GM19328 (cell line): ENCODE measurements around the gene FNIP2.
"Not testable (repeated sequence)": the region's sequence is repeated elsewhere in the genome, so short reads cannot be mapped to it uniquely, and the experiment has no call there.

ENCODE experiments used
- ATAC-seq: cut with Tn5 transposase; IDR thresholded peaks from one replicate; pipeline ENCODE4 v1.9.1; 2021; ENCODE audit warnings: mild to moderate bottlenecking, moderate library complexity; ENCODE audit not compliant: unreplicated experiment

FNIP2 gene

DNA sequence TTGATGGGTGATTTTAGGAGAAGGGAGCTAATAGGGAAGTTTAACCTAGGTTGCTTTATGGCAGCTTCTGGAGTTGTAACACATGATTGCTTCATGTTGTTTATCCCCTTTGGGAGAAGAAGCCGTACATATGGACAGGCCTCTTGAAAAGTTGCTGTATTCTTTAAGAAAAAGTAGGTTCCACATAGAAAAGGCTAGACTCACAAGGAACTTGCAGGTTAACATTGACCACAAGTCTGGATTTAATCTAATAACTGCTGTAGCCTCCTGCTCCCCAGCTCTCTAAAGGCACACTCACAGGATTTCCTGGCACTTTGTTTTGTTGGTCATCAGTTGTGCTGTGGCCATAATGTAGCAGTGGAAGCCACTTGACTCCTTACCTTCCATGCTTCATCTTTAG, 19.7 kb downstream of the FNIP2 start:
- no peak for ATAC-seq

DNA sequence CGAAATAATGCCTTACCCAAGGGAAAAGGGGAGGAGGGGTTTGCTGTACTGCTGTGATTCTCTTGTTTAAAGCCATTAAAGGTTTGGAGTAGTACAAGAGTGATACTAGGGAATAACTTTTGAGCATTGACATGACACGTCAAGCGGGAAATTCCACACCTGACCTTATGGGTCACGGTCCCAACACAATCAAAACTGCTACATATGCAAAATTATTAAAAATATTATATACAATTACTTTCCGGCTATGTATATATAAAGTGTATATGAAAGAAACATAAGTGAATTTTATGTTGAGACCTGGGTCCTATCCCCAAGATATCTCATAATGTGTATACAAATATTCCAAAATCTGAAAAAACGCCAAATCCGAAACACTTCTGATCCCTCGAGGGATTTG, 21.0 kb downstream of the FNIP2 start:
- no peak for ATAC-seq

DNA sequence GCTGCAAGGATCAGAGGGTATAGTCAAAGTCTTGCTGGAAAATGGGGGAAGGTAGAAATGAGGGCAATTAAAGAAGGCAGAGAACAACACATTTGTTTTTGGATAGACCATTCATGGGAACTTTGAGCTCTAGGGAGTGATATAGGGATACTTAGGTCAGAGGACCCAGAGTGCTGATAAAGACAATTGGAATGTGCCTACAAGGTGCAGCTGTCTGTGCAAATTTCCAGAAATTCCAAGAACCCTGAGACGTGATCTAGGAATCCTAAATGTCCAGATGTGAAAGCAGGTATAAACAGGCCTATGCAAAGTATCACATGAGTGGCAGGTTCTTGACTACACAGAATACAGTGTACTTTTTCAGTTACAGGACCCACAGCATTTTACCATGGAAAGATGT, 24.2 kb downstream of the FNIP2 start:
- ATAC-seq: no peak

DNA sequence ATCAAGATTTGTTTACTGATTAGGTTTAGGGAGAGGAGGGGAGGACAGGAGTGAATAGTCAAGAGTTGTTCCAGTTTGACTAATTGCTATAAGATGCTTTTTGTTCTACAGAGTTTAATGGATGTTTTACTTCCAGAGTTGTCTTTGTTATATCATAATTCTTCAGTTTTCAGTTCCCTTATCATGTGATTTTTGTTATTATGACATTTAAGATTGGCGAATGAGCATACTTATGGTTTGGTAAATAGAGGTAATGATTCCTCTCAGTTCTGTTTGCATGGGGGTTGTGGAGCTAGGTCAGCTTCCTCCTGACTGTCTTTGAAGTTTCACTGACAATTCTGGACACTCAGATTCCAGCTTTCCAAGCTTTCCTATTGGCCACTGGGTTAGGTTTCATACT, 24.6 kb downstream of the FNIP2 start:
- not testable (repeated sequence) for ATAC-seq

DNA sequence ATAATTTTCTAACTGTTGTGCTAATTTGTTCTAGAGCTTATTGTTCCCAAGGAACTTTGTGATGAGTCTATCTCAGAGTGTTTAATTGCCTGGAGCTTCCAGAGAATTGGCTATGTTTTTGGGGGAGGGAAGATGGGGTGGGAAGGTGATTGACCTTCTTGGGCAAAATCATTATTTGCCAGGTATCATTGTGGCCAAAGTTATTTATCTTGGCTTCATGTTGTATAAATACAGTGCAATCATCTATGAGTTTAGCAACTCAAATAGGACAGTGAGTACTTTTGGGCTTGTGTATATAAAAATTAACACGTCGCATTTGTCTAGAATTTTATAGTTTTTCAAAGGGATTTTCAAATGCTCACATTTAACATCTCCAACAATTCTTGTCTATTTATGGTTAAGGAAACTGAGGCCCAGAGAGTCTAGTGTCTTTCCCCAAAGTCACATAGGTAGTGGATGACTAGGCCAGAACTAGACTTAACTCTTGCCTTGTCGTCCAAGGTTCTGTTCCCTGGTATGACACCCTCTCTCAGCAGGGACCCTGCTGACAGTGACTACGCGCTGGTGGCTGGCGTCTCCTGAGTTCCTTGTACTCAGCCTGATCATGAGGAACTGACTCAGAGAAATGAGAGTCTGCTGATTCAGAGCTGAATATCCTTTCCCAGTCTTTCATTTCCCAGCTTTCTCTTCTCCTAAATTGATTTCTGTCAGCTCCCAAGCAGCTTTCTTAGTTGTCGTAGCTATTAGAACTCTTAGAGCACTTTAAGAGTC, 27.7 kb downstream of the FNIP2 start:
- ATAC-seq: no peak

DNA sequence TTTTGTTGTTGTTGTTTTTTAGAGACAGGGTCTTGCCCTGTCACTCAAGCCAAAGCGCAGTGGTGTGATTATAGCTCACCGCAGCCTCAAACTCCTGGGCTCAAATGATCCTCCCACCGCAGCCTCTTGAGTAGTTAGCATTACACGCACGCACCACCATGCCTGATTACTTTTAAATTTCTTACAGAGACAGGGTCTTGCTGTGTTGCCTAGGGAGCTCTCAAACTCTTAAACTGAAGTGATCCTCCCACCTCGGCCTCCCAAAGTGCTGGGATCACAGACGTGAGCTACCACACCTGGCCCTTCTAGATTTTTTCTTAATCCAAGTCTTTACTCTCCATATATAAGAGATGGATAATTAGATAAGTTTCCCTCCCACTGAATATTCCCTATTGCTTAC, 29.2 kb downstream of the FNIP2 start:
- no peak for ATAC-seq

DNA sequence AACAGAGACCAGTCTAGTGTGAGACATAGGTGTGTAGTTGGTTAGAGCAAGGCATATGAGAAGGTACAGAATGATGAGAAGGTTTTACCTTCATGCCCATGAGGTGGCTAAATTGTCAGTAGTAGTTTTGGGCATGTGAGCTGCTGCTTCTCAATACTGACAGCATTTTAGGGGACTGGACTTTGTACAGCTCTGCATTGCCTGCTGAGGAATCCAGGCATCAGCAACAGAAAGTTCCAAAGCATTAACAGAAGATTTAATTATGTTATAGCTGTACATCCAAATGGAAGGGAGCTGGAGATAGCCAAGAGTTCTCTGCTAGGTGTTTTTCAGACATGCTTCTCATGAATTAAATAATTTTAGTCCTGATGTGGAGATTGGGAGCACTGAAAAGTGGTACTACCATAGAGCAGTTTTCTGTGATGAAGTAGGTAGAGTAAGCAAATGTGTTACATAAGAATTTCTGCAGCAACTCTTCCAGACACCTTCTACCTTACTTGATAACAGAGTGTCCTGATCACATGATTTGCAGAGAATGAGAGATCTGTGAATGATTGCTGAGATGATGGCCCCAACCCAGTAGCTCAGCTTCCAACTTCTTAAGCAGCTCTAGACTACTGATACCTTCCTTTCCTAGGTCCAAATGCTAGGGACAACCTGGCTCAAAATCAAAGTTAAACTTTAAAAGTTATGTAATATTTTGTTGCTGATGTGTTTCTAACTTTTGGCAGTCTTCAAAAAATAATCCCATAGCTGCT, 30.4 kb downstream of the FNIP2 start:
- ATAC-seq: no peak

DNA sequence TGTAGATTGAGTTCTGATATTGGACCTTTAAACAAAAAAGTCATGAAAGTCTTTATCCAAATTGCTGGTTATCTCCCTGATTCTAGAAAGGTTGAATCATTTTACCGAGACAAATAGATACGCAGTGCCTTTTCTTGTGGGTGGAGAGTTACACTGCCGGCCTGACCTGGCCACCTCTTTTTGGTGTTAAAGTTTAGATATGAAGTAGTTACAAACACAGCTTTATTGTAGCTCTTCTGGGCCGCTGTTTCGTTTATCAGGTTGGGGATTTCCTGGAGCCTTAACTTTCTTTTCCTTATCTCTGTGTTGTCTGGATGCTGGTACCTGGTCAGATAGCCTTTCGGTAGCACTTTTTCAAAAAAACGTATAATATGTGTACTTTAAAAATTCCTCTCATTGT, 31.0 kb downstream of the FNIP2 start:
- no peak for ATAC-seq

DNA sequence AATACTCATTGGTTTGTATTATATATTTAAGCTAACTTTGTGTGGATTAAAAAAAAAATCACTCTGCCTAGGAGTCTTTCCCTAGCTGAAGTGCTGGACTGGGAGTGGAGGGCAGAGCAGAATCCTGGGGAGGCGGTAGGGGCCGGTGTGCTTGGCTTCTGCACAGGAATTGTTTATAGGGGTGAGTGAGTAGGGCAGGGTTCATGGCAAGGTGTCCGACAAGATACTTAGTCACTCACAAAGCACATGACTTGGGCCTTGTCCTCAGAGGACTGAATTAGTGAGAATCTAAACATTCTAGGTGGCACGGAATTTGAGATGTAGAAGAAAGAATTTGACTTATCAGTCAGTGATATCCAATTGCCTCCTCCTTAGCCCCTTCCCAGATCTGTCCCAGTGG, 32.2 kb downstream of the FNIP2 start:
- no peak for ATAC-seq

DNA sequence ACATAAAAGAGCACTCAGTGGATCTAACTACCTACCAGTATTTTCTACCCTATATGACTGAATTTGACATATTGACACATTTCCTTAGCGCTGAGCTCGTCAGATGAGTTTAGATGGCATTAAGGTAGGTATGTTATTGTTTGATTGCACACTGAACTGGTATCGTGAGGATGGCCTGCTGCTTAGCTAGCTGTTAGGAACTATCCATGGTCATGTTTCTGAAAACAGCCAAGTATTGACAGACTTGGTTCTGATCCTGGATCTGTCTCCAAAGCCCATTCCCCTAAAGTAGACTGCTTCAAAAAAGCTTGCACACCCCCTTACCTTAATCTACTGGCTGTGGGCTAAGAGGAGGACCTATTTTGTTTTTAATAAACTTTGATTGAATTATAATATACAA, 32.9 kb downstream of the FNIP2 start:
- ATAC-seq: no peak

DNA sequence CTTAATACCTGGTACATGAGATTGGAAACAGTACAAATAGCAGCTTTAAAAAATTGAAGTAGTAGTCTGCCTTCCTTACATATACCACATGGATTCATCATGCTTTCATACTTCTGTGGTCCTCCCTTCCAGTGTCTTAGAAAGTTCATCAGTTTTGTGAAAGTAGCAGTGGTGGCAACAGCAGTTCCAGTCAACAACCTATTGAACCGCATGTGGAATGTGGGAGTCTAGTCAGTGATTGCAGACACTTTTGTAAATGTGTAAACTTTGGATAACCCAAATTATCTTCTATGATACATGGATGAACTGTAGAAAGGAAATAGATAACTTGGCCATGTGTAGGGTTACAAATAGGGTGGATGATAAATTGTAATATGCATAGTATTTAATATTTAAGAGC, 34.1 kb downstream of the FNIP2 start:
- ATAC-seq: no peak

DNA sequence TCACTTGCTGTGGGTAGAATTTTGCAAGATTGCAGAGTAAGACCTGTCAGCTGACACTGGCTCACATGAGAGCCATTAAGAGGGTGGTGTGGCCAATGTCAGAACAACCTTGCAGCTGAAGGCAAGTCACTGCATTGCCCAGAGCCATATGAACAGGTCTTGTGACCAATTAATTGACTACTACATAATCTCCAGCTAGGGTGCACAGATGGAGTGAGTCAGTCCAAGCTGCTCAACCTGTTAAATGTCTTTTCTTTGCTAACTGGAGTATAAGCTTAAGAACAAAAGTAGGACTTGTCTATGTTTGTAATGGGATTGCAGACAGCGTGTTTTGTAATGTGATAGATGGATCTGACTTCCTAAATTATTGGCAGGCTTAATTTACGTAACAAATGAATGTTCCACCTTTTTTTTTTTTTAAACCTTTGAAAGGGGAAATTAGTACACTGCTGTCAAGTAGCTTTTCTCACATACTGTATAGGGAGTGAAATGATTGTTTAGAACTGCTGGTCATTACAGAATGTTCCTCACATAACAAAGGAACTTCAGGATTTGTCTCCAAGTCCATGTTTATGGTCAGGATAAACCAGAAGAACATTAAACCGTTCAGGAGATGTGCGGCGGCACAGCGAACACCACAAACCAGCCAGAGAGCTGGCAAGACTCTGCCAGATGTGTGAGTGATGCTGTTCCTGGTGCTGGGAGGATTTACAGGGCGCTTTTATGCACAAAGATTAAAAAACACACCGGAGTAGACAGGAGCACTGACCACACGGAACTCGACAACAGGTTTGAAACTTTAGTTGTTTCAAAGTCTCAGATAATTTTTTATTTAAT, 37.0 kb downstream of the FNIP2 start:
- no peak for ATAC-seq

DNA sequence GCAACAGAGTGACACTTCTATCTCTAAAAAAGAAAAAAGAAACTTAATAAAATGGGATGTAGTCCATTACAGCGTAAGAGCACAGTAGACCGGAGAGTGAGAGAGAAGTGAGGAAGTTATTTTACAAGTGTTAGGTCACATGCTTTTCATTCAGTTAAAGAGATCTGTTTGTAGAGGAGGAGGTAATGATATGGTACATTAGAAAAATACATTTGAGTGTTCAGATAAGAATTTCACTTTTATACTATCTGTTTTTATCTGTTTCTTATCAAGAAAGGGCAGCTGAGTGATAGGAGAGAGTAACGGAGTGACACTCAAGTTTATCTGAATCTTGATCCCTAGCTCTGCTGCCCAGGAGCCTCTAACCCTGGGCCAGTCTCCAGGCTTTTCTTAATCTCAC, 38.9 kb downstream of the FNIP2 start:
- no peak for ATAC-seq

DNA sequence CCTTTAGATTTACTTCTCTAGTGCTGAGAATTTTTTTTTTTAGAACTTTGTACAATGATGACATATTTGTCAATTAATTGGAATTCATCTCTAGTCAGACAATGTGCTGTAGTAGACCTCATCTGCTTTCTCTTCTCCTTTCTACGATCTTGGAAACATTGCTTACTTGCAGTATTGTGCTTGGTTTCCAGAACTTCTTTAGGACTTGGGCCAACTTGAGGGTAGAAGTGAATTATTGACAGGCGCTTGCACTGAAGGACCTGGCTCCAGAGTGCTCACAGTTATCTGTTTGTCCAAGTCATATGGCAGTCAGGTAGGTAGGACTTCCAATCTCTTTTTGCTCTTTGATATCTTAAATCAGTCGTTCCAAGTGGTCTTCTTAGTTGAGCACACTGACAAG, 39.6 kb downstream of the FNIP2 start:
- ATAC-seq: no peak

DNA sequence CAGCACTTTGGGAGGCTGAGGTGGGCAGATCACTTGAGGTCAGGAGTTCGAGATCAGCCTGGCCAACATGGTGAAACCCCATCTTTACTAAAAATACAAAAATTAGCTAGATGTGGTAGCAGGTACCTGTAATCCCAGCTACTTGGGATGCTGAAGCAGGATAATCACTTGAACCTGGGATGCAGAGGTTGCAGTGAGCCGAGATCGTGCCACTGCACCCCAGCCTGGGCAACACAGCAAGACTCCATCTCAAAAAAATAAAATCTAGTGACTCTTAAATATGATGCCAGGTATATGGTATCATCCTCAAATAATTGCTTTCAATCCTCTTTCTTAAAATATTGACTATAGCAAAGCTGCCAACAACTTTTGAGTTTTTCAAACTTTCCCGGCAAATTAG, 40.4 kb downstream of the FNIP2 start:
- not testable (repeated sequence) for ATAC-seq

DNA sequence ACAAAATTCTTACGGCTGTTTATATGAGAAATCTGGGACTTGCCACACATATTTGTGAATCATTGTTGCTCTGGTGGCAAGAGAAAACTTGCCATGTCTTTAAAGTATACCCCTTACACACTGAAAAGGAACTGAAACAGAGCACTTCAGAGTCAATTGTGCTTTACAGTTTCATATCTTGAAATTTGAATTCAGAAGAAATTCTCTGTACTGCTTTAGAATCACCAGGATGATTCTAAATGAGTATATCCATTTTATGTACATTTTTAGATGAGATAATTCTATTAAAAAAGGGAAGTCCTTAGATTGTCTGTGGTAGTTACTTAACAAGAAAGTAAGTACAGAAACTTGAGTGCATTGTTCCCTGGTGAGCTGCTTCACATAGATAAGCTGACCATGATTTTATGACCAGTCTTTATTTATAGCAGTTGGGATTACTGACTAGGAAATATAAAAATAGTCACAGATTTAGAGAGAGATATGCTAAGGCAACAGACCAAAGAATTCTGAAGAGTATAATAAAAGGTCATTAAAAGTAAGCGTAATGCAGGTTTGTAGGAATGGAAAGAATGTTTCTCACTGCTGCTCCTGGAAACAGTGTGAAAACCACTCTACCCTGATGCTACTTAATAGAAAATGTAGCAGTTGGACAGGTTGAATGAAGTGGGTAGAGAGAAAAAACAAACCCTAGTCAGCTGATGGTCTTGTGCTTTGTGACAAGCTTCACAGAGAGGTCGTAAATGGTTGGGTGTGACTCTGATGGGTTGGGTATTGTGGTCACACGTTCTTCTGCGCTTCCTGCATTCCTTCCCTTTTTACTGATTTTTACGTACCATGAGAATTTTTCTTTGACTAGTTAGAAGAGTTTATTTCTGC, 41.0 kb downstream of the FNIP2 start:
- peak; percentile 70 for ATAC-seq

DNA sequence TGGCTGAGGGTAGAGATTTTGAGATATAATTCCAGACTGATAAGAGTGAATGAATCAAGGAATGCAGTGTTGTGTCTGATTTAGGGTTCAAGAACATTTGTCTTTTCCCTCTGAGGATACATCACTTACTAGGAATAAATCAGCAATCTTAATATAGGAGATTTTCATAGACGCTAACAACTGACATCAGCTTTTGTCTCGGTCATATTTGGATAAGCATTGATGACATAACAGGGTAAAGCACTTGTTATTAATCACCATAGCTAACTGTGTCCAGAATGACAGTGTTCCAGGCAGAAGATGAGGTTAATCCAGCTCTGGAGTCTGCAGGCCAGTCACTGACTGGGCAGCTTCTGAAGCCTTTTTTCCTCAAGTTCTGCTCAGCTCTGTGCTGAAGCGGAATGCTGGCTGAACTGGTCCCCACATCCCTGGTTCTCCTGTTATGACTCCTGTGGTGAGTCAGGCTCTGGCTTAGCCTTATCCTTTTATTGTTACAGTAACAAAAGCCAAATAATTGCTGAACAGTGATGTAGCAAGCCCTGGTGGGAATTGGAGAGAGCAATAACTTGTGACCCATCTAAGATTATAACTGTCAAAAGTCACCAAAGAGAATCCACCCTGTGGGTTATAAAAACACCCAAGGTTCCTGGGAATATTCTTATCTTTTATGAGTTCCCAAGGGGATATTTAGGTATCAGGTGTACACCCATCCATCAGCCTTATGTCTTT, 41.8 kb downstream of the FNIP2 start:
- no peak for ATAC-seq

DNA sequence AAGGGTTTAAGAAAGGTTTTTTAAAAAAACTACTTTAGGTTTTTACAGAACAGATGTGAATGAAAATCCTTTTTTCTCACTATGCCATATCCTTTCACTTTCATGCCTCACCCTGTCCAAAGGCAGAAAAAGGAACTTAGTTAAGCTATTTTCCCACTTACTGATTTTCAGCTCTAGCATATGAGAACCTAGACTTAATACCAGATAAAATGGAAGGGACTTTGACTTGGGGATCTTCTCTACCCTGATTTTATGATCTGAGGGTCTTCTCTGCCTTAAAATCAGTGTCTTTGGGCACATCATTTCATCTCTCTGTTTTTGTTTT, 42.4 kb downstream of the FNIP2 start:
- ATAC-seq: no peak

DNA sequence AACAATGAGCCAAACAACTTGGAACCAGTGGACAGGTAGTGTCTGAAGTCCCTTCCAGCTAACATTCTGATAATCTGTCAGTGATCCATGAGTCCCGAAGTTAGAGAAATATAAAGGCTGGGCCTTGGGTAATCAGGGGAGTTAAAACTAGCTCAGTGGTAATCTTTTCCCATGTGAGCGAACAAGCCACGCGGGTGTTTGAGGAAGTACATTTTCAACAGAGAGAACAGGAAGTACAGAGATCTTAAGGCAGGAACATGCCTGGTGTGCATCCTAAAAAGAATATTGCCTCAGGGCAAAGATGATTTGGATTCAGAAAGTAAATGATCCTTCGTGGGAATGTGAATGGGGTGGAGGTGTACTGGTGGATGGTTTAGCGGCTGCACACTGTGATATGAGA, 42.9 kb downstream of the FNIP2 start:
- no peak for ATAC-seq

DNA sequence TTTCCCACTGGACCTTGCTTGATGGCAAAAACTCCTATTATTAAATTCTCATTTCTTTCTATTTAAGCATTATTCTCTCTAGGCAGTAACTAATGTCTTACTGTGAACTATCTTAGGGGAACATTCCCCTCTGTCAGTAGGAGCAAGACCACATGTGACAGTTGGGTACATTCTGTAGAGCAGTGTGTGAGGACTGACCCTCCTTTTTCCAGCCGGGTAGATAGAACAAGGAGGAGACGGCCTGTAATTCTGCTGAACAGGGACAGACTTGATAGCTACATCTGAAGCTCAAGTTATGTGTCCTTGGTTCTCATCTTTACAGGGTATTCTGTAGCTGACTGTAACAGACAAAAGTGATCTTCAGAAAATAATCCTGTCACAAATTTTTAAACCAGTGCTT, 43.3 kb downstream of the FNIP2 start:
- no peak for ATAC-seq
